Activated B cell treated with CpG ODN at 0.5 μM for 24 hours (primary cell): ENCODE data around the gene ABCA8. TPM values are rescaled to one million over a fixed set of nuclear protein-coding genes. Genes with fewer than 3 reads are reported as not detected.

ENCODE experiments used
- ATAC-seq: fragments of 200-7000 bp; cut with Tn5 transposase; one replicate; pipeline ENCODE4 v1.10.0; 2021; ENCODE audit warnings: low read depth, mild to moderate bottlenecking, moderate library complexity
- CTCF ChIA-PET: fragments of 350-600 bp; sonication (Branson Sonifier 250); formaldehyde crosslinking; loops from one replicate; lab custom pipeline; 2021; ENCODE audit warnings: antibody characterized with exemption; lab: Charles Lee
- POLR2A ChIA-PET: fragments of 350-600 bp; sonication (Branson Sonifier 250); formaldehyde crosslinking; loops from one replicate; lab custom pipeline; 2021; ENCODE audit warnings: antibody characterized with exemption; lab: Charles Lee
- DNase-seq: peaks from one replicate; pipeline ENCODE4 v3.0.0; 2022
- H3K27ac Mint-ChIP-seq: one replicate; pipeline ENCODE4 v1.8.0; 2020; ENCODE audit warnings: mixed read lengths
- H3K27me3 Mint-ChIP-seq: one replicate; pipeline ENCODE4 v1.8.0; 2021; ENCODE audit warnings: mixed read lengths
- H3K36me3 Mint-ChIP-seq: one replicate; pipeline ENCODE4 v1.8.0; 2021; ENCODE audit warnings: low read depth, mixed read lengths
- H3K4me1 Mint-ChIP-seq: one replicate; pipeline ENCODE4 v1.8.0; 2021; ENCODE audit warnings: mixed read lengths
- H3K4me3 Mint-ChIP-seq: one replicate; pipeline ENCODE4 v1.8.0; 2020; ENCODE audit warnings: mild to moderate bottlenecking, mixed read lengths
- H3K9me3 Mint-ChIP-seq: one replicate; pipeline ENCODE4 v1.8.0; 2020; ENCODE audit warnings: mixed read lengths
- intact Hi-C: fragments of 100-400 bp; cut with micrococcal nuclease; formaldehyde crosslinking; loops from one replicate; pipeline ENCODE4 v1.15.1; 2024
- total RNA-seq: library from RNA; stranded (reverse); gene quantifications from 2 replicates; pipeline ENCODE4 v1.2.3, GENCODE V29; 2022
- TF ChIP-seq, protein P1 (sequence below): fragments of 200-600 bp; IDR thresholded peaks from one replicate; pipeline ENCODE4 v1.8.0; 2022; ENCODE audit warnings: antibody characterized with exemption, mild to moderate bottlenecking

ABCA8 gene
- total RNA-seq, 1 donor from 2014 or later = not detected

DNA sequence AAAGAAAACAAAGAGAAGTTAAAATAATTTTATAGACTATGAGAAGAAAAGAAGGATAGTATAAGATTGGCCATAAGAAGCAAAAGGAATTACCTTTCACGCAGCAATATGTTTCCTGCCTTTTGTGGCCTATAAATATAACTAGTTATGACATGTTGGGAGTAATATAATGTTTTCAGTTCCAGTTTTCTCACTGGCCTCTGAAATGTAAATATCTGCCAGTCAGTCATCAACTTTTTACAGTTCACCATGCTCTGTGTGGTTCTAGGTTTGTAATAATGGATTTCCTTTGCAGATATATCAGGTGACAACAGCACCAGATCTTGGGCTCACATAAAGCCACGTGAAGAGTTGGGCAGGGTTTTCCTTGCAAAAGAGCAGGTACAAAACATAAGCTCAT, 94.3 kb downstream of the ABCA8 start:
- DNase-seq (no peak), ATAC-seq (no peak)
- H3K4me1 Mint-ChIP-seq = no peaks in the 10 kb centered on the region
- no peaks in the 10 kb centered on the region for H3K36me3 Mint-ChIP-seq
- no peak overlapping the region for H3K4me3 Mint-ChIP-seq
- TF ChIP-seq, protein P1, sequence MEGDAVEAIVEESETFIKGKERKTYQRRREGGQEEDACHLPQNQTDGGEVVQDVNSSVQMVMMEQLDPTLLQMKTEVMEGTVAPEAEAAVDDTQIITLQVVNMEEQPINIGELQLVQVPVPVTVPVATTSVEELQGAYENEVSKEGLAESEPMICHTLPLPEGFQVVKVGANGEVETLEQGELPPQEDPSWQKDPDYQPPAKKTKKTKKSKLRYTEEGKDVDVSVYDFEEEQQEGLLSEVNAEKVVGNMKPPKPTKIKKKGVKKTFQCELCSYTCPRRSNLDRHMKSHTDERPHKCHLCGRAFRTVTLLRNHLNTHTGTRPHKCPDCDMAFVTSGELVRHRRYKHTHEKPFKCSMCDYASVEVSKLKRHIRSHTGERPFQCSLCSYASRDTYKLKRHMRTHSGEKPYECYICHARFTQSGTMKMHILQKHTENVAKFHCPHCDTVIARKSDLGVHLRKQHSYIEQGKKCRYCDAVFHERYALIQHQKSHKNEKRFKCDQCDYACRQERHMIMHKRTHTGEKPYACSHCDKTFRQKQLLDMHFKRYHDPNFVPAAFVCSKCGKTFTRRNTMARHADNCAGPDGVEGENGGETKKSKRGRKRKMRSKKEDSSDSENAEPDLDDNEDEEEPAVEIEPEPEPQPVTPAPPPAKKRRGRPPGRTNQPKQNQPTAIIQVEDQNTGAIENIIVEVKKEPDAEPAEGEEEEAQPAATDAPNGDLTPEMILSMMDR = no peak
- no peak overlapping the region for H3K27ac Mint-ChIP-seq
- ChIA-PET CTCF (no interaction called here), POLR2A (no interaction called here)
- H3K27me3 Mint-ChIP-seq = peaks cover 9% of the 10 kb centered on the region
- intact Hi-C loops = no loop called here
- peaks cover 10% of the 10 kb centered on the region for H3K9me3 Mint-ChIP-seq

DNA sequence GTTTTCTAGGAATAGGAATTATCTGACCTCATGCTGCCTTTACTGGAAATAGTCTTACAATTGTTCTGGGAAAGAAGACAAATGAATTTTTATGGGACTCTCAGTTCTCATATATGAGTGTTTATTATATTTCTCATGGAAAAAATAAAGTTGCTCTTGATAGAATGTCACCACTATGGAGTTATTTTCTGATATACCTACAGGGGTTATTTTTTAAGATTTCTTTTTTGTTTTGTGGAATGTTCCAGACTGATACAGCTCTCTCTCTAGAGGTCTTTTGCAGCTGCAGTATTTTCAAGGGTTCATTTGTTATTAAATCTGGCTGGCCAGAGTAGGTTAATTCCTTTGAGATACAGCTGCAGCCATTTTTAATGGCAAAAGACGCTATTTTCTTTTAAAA, 100.7 kb downstream of the ABCA8 start:
- ChIA-PET CTCF (no interaction called here), POLR2A (no interaction called here)
- Mint-ChIP-seq H3K4me1 (no peaks in the 10 kb centered on the region), H3K9me3 (peaks cover 3% of the 10 kb centered on the region), H3K27ac (no peak overlapping the region), H3K4me3 (no peak overlapping the region), H3K36me3 (no peaks in the 10 kb centered on the region), H3K27me3 (peaks cover 7% of the 10 kb centered on the region)
- intact Hi-C loops = no loop called here
- ATAC-seq = no peak
- DNase-seq = no peak
- TF ChIP-seq, protein P1 = no peak

DNA sequence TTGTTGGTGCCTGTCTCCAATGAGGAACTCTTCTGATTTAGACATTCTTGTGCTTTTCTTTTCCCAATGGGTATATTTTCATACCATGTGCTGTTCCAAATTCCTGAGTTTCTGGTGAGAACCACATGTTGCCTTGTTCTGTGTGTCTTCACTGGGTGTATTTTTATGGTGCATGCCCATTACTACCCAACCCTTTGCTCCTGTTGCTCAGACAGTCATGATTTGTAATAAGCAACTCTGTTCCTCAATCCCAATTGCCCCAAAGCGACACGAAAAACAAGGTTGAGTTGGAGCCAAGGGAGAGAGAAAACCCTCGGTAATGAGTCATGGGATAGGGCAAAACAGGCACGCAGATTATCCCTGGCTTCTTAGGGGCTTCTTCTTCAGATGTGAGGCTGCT, 101.8 kb downstream of the ABCA8 start:
- intact Hi-C loops = no loop called here
- Mint-ChIP-seq H3K36me3 (no peaks in the 10 kb centered on the region), H3K4me1 (no peaks in the 10 kb centered on the region), H3K9me3 (no peaks in the 10 kb centered on the region), H3K27ac (no peak overlapping the region), H3K4me3 (no peak overlapping the region), H3K27me3 (peaks cover 7% of the 10 kb centered on the region)
- ATAC-seq = no peak
- POLR2A ChIA-PET = no interaction called here
- DNase-seq = no peak
- TF ChIP-seq, protein P1 = no peak
- CTCF ChIA-PET = no interaction called here

DNA sequence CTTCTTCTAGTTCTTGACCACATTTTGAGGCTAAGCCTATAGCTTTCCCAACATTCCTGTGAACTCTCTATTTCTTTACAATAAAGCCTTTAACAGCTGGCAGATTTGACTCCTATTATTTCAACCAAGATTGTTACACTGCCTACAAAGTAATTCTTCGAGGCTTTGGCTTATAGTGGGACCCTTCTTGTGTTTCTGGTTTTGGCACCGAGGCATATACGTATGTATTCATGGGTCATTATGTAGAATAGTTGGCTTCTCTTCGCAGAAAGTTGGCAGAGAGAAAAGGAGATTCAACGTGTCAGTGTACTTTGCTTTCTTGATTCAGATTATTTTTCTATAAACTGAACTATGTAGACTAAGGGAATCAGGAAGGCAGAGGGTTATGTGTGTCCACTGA, 102.2 kb downstream of the ABCA8 start:
- Mint-ChIP-seq H3K4me3 (no peak overlapping the region), H3K36me3 (no peaks in the 10 kb centered on the region), H3K4me1 (no peaks in the 10 kb centered on the region), H3K27ac (no peak overlapping the region), H3K27me3 (peaks cover 7% of the 10 kb centered on the region), H3K9me3 (no peaks in the 10 kb centered on the region)
- DNase-seq (no peak), ATAC-seq (no peak)
- ChIA-PET CTCF (no interaction called here), POLR2A (no interaction called here)
- TF ChIP-seq, protein P1 = no peak
- intact Hi-C loops = no loop called here

DNA sequence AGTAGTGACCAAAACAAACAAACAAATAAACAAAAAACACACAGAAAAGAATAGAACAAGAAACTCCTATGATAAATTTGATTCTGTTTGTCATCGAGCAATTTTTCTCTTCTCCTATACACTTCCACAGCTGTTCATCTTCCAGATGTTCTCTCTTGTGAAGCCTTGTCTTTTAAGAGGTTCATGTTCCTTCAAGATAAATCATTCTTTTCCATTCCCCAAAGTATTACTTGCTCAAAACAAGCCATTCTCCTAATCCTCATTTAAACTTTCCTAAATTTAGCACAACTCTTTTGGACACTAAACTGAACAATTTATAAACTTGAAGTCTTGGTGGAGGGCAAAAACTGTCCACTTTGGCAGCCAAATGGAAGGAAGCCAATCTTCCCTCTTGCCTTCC, 103.3 kb downstream of the ABCA8 start:
- intact Hi-C loops = no loop called here
- TF ChIP-seq, protein P1 = no peak
- ATAC-seq (no peak), DNase-seq (no peak)
- ChIA-PET CTCF (no interaction called here), POLR2A (no interaction called here)
- H3K9me3 Mint-ChIP-seq = no peaks in the 10 kb centered on the region
- H3K4me3 Mint-ChIP-seq = no peak overlapping the region
- no peaks in the 10 kb centered on the region for H3K36me3 Mint-ChIP-seq
- H3K27ac Mint-ChIP-seq = no peak overlapping the region
- H3K27me3 Mint-ChIP-seq = peaks cover 5% of the 10 kb centered on the region
- H3K4me1 Mint-ChIP-seq = no peaks in the 10 kb centered on the region
